Stimulated activated CD8-positive, alpha-beta memory T cell treated with anti-CD3 and anti-CD28 coated beads, Interleukin-7, amount 100 ng/mL, for 1 hour (primary cell): Measurements from ENCODE around the gene COL6A1.

Experiments used
- DNase-seq, 2 donors: peaks; one replicate each; pipeline ENCODE4 v3.0.0-alpha.2; 2020; ENCODE audit warnings: low read depth in 2 of 2

COL6A1 gene

GRCh38 chr21:45981151-45982091, at the start of gene COL6A1:
TSS of gene COL6A1 (plus strand) at chr21:45981770. CDS start at chr21:45981851, 81 bp downstream.
- peak in 1 of 2 donors; percentile 25 for DNase-seq

GRCh38 chr21:45932922-45933502, 48.6 kb upstream of the COL6A1 start:
- no peak for DNase-seq

- DNase-seq: no peak
Observed at GRCh38 chr21:45934085-45934484, 47.5 kb upstream of the COL6A1 start.

GRCh38 chr21:45934554-45934953, 47.0 kb upstream of the COL6A1 start:
- DNase-seq: no peak

GRCh38 chr21:45935628-45936027, 45.9 kb upstream of the COL6A1 start:
- no peak for DNase-seq

GRCh38 chr21:45937721-45938452, 43.7 kb upstream of the COL6A1 start:
- DNase-seq: no peak

- DNase-seq: no peak
Observed at GRCh38 chr21:45938453-45938755, 43.2 kb upstream of the COL6A1 start.

GRCh38 chr21:45938811-45939520, 42.6 kb upstream of the COL6A1 start:
- DNase-seq: no peak

- no peak for DNase-seq
Observed at GRCh38 chr21:45939521-45940045, 42.0 kb upstream of the COL6A1 start.

- no peak for DNase-seq
Observed at GRCh38 chr21:45940091-45940490, 41.5 kb upstream of the COL6A1 start.

- no peak for DNase-seq
Observed at GRCh38 chr21:45940621-45941337, 40.8 kb upstream of the COL6A1 start.

GRCh38 chr21:45941338-45941710, 40.2 kb upstream of the COL6A1 start:
- no peak for DNase-seq

- no peak for DNase-seq
Observed at GRCh38 chr21:45941717-45942546, 39.6 kb upstream of the COL6A1 start.

GRCh38 chr21:45942755-45943629, 38.6 kb upstream of the COL6A1 start:
- no peak for DNase-seq

GRCh38 chr21:45943630-45944540, 37.7 kb upstream of the COL6A1 start:
- no peak for DNase-seq

GRCh38 chr21:45944601-45945000, 37.0 kb upstream of the COL6A1 start:
- DNase-seq: no peak

GRCh38 chr21:45945066-45945867, 36.3 kb upstream of the COL6A1 start:
- no peak for DNase-seq
